Tibial nerve (tissue), 4 donors: ENCODE data around the gene MBLAC1. TPM values are rescaled to one million over a fixed set of nuclear protein-coding genes. Genes with fewer than 3 reads are reported as not detected.
A peak's percentile ranks its signal among the peaks of the same experiment; 100 is the strongest.

Source experiments
- DNase-seq, 2 donors: peaks; one replicate each; pipeline ENCODE4 v3.0.0-alpha.2; 2019; ENCODE audit warnings: low spot score in 2 of 2
- H3K27ac ChIP-seq, 4 donors: fragments of 200-600 bp; sonication (generic) in 3 of 4; one replicate each; pipeline ENCODE4 v1.5.1; 2017 to 2019; ENCODE audit warnings: mild to moderate bottlenecking in 1 of 4
- H3K27me3 ChIP-seq, 2 donors: fragments of 200-600 bp; sonication (generic) in 1 of 2; one replicate each; pipeline versions ENCODE4 v1.5.1 to v1.6.0; 2017 to 2019
- H3K36me3 ChIP-seq, 3 donors: fragments of 200-600 bp; sonication (generic); one replicate each; pipeline ENCODE4 v1.5.1; 2018 to 2019
- H3K4me1 ChIP-seq, 4 donors: fragments of 200-600 bp; sonication (generic) in 3 of 4; one replicate each; pipeline ENCODE4 v1.5.1; 2017 to 2019
- H3K4me3 ChIP-seq, 4 donors: fragments of 200-600 bp; sonication (generic) in 3 of 4; one replicate each; pipeline ENCODE4 v1.5.1; 2017 to 2019; ENCODE audit warnings: mild to moderate bottlenecking in 1 of 4, moderate library complexity in 1 of 4
- H3K9me3 ChIP-seq, 4 donors: fragments of 200-600 bp; sonication (generic) in 3 of 4; one replicate each; pipeline ENCODE4 v1.5.1; 2017 to 2019
- EP300 ChIP-seq, 2 donors: sonication (generic); formaldehyde crosslinking; IDR thresholded peaks; one replicate each; pipeline ENCODE4 v1.6.1; 2017; ENCODE audit warnings: antibody characterized with exemption in 2 of 2, mild to moderate bottlenecking in 1 of 2
- POLR2A ChIP-seq, 2 donors: fragments of 450-650 bp; IDR thresholded peaks; one replicate each; pipeline ENCODE4 v1.6.1; 2017; ENCODE audit warnings: antibody characterized with exemption in 2 of 2, mild to moderate bottlenecking in 2 of 2, moderate library complexity in 2 of 2
- WGBS, 2 donors: methylation state at CpG; one replicate each; pipeline ENCODE4 v1.1.5; 2018; 5-methylcytosine and 5-hydroxymethylcytosine counted together
- total RNA-seq, 4 donors: library from RNA; depleted of rRNA; stranded (reverse); fragments of >200 nt; gene quantifications; one replicate each; pipeline ENCODE4 v1.1.0, GENCODE V29; 2016
- TF ChIP-seq, protein P1 (sequence below), 5 experiments: fragments of 200-600 bp in 3 of 5; fragments of 450-650 bp in 2 of 5; sonication (generic) in 3 of 5; IDR thresholded peaks; one replicate each; pipeline ENCODE4 v1.5.1; 2016 to 2019; ENCODE audit warnings: antibody characterized with exemption in 5 of 5, mild to moderate bottlenecking in 3 of 5, moderate library complexity in 2 of 5

Gene MBLAC1
- total RNA-seq, 4 donors from 2014 or later, result 3.9 to 9.2 (median 6.9) TPM

DNA sequence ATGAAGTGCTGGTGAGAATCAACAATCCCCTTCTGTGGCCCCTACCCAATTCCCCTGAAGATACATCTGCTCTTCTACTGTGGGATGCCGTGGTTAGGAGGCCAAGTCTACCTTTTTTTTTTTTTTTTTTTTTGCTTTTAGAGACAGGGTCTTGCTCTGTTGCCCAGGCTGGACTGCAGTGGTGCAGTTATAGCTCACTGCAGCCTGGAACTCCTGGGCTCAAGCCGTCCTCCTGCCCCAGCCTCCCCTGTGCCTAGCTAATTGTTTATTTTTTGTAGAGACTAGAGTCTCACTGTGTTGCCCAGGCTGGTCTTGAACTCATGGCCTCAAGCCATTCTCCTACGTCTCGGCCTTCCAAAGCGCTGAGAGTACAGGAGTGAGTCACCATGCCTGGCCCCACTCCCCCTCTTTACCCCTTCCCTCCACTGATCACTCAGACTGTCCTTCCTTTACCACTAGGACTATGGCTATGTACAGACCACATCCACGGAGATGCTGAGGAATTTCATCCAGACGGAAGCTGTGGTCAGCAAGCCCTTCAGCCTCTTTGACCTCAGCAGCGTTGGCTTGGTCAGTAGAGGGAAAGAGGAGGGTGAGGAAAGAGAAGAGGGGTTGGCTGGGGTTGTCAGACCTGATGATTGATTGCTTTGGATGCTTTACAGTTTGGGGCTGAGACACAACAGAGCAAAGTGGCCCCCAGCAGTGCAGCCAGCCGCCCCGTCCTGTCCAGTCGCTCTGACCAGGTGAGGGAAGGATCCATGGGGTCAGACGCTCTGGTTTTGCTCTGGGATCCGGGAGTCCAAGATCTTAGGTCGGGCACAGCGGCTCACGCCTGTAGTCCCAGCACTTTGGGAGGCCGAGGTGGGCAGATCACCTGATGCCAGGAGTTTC lies 23.6 kb upstream of the MBLAC1 start:
- TF ChIP-seq EP300 (IDR thresholded peaks at IDR 0.05) (no peak), POLR2A (IDR thresholded peaks at IDR 0.05) (no peak)
- TF ChIP-seq, protein P1, sequence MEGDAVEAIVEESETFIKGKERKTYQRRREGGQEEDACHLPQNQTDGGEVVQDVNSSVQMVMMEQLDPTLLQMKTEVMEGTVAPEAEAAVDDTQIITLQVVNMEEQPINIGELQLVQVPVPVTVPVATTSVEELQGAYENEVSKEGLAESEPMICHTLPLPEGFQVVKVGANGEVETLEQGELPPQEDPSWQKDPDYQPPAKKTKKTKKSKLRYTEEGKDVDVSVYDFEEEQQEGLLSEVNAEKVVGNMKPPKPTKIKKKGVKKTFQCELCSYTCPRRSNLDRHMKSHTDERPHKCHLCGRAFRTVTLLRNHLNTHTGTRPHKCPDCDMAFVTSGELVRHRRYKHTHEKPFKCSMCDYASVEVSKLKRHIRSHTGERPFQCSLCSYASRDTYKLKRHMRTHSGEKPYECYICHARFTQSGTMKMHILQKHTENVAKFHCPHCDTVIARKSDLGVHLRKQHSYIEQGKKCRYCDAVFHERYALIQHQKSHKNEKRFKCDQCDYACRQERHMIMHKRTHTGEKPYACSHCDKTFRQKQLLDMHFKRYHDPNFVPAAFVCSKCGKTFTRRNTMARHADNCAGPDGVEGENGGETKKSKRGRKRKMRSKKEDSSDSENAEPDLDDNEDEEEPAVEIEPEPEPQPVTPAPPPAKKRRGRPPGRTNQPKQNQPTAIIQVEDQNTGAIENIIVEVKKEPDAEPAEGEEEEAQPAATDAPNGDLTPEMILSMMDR (IDR thresholded peaks at IDR 0.05), result no peak
- Histone ChIP-seq H3K4me1 (peaks cover 0 to 32% (median 19%) of the 10 kb centered on the region in 4 donors), H3K4me3 (no peak overlapping the region), H3K36me3 (peaks cover 0 to 67% (median 23%) of the 10 kb centered on the region in 3 donors), H3K27ac (peak overlapping the region in 1 of 4 donors; percentile 98), H3K27me3 (no peaks in the 10 kb centered on the region), H3K9me3 (no peaks in the 10 kb centered on the region)
- WGBS, 2 donors, result 74 to 77% methylated on average over 17 of the region's 17 CpGs
- no peak for DNase-seq

GRCh38 chr7:100105534-100105933 lies 21.2 kb upstream of the MBLAC1 start:
- H3K36me3 ChIP-seq, result peaks cover 0 to 75% (median 23%) of the 10 kb centered on the region in 3 donors
- TF ChIP-seq, protein P1 (IDR thresholded peaks at IDR 0.05), result no peak
- no peak overlapping the region for H3K27ac ChIP-seq
- H3K4me1 ChIP-seq, result peaks cover 0 to 12% (median 8%) of the 10 kb centered on the region in 4 donors
- no peak for DNase-seq
- H3K27me3 ChIP-seq, result no peaks in the 10 kb centered on the region
- H3K9me3 ChIP-seq, result no peaks in the 10 kb centered on the region
- H3K4me3 ChIP-seq, result no peak overlapping the region
- 93 to 100% methylated on average over 3 to 4 of the region's 4 CpGs for WGBS, 2 donors

DNA sequence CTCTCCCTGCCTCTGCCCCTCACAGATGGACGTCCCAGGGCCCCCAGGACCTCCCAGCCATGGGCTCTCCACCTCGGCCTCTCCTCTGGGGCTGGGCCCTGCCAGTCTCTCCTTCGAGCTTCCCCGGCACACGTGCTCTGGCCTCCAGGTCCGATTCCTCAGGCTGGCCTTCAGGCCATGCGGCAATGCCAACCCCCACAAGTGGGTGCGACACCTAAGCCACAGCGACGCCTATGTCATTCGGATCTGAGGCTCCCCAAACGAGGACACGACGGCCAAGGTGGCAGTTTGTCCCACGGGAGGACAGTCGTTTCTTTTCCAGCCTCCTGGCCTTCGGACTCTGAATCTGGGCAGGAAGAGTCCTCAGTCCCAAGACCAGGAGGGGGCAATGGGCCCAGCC lies 20.1 kb upstream of the MBLAC1 start:
- whole genome bisulfite sequencing, 2 donors, result 79 to 83% methylated on average over 15 to 17 of the region's 17 CpGs
- no peaks in the 10 kb centered on the region for H3K27me3 ChIP-seq
- H3K4me1 ChIP-seq, result peaks cover 0 to 12% (median 8%) of the 10 kb centered on the region in 4 donors
- H3K9me3 ChIP-seq, result no peaks in the 10 kb centered on the region
- no peak overlapping the region for H3K4me3 ChIP-seq
- H3K36me3 ChIP-seq, result peaks cover 0 to 86% (median 26%) of the 10 kb centered on the region in 3 donors
- DNase-seq, result no peak
- H3K27ac ChIP-seq, result no peak overlapping the region
- TF ChIP-seq, protein P1 (IDR thresholded peaks at IDR 0.05), result no peak
- TF ChIP-seq EP300 (IDR thresholded peaks at IDR 0.05) (no peak), POLR2A (IDR thresholded peaks at IDR 0.05) (no peak)

DNA sequence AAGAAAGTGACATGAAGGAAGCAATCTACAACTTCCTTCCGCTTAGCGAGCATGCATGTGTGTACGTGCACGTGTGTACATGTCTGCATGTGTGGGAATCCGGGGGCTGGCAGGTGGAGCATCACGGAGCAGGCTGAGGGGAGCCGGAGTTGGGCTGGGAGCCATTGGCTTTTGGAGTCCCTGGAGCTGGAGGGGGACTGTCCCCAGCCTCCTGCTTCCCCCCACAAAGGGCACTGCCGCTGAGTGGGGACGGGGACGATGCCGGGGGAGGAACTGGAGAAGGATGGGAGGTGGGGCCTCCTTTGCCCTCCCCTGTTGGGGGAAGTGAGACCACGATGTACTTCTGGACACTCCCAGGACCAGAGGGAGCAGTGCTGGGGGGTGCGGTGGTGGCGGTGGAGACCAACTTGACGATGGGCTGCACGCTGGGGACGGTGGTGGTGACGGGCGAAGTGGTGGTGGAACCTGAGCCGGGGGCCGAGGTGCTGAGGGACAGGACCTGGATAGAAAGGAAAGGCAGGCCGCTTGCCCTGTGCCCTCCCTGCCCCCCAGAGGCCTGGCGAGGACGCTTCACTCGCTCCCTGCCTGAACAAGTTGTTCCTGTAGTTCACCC lies 19.5 kb upstream of the MBLAC1 start:
- Histone ChIP-seq H3K9me3 (no peaks in the 10 kb centered on the region), H3K27me3 (no peaks in the 10 kb centered on the region), H3K4me1 (peaks cover 0 to 10% (median 6%) of the 10 kb centered on the region in 4 donors), H3K4me3 (no peak overlapping the region), H3K36me3 (peaks cover 0 to 92% (median 26%) of the 10 kb centered on the region in 3 donors), H3K27ac (no peak overlapping the region)
- DNase-seq, result no peak
- TF ChIP-seq POLR2A (IDR thresholded peaks at IDR 0.05) (no peak), EP300 (IDR thresholded peaks at IDR 0.05) (no peak)
- TF ChIP-seq, protein P1 (IDR thresholded peaks at IDR 0.05), result no peak
- WGBS, 2 donors, result 73 to 75% methylated on average over 25 of the region's 25 CpGs

DNA sequence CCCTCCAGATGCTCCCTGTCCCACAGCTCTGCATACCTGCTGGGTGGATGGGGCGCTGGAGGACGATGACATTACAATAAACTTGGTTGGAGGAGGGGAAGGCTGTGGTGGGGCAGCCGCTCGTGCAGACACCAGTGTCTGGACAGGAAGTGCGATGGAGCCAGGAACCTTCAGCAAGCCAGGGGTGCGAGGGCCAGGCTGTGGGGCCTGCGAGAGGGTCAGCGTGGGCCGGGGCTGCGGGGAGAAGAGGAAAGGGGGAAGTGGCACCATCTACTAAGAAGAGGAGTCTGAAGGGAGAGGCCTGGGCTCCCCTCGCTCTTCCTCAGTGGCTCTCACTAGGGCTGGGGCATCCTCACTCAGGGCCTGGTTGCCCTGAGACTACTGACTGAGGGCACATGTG lies 18.9 kb upstream of the MBLAC1 start:
- Histone ChIP-seq H3K4me1 (peaks cover 0 to 3% (median 0%) of the 10 kb centered on the region in 4 donors), H3K27me3 (no peaks in the 10 kb centered on the region), H3K36me3 (peaks cover 0 to 99% (median 26%) of the 10 kb centered on the region in 3 donors), H3K4me3 (no peak overlapping the region), H3K9me3 (no peaks in the 10 kb centered on the region), H3K27ac (no peak overlapping the region)
- 69 to 77% methylated on average over 11 of the region's 11 CpGs for WGBS, 2 donors
- no peak for TF ChIP-seq EP300 (IDR thresholded peaks at IDR 0.05)
- TF ChIP-seq POLR2A (IDR thresholded peaks at IDR 0.05), result no peak
- TF ChIP-seq, protein P1 (IDR thresholded peaks at IDR 0.05), result no peak
- DNase-seq, result no peak
